Measurements from ENCODE around the gene LILRB4. TPM values are rescaled to one million over a fixed set of nuclear protein-coding genes. Genes with fewer than 3 reads are reported as not detected.

Gene LILRB4
- total and polyA plus RNA-seq, 9 of the 15 experiments (the other 6 are each of a cell fraction or from before 2014, with no cell fraction given), result not detected

GRCh38 chr19:54696117-54696548 lies 33.3 kb downstream of the LILRB4 start (continued):
- no peak for TF ChIP-seq ZNF830 (CRISPR knock-in tag; IDR thresholded peaks at IDR 0.05)
- peak; percentile 46; the same call in 1 of the 2 replicates for TF ChIP-seq NFRKB (IDR thresholded peaks at IDR 0.05; ENCODE audit: low read depth)
- no peak for TF ChIP-seq DIDO1 (tag; IDR thresholded peaks at IDR 0.05; ENCODE audit: low read depth)
- no peak for TF ChIP-seq KAT7 (CRISPR knock-in tag; IDR thresholded peaks at IDR 0.05; ENCODE audit: borderline replicate concordance)
- TF ChIP-seq ZC3H4 (CRISPR knock-in tag; IDR thresholded peaks at IDR 0.05; ENCODE audit: borderline replicate concordance), result no peak
- TF ChIP-seq SMAD3 (CRISPR knock-in tag; conservative IDR thresholded peaks at IDR 0.05), result 0 out of 2 replicates have a peak, but pooled peaks have one; percentile 48
- TF ChIP-seq ATF4 (CRISPR knock-in tag; IDR thresholded peaks at IDR 0.05), result no peak
- no peak for TF ChIP-seq CC2D1A (IDR thresholded peaks at IDR 0.05)
- no peak for TF ChIP-seq CHAMP1 (IDR thresholded peaks at IDR 0.05)
- peak; percentile 36 for TF ChIP-seq TBP (optimal IDR thresholded peaks at IDR 0.05; ENCODE audit: low read depth, low read length)
- no peak for TF ChIP-seq SAP30 (IDR thresholded peaks at IDR 0.05; ENCODE audit: borderline replicate concordance, insufficient read depth, low read depth, low read length, poor library complexity, severe bottlenecking)
- no peak for TF ChIP-seq JUN (IDR thresholded peaks at IDR 0.05; ENCODE audit: borderline replicate concordance, low read depth, low read length)
- TF ChIP-seq JUN (CRISPR knock-in tag; IDR thresholded peaks at IDR 0.05; ENCODE audit: borderline replicate concordance), result no peak
- no peak for TF ChIP-seq ELK1 (CRISPR knock-in tag; IDR thresholded peaks at IDR 0.05)
- TF ChIP-seq ASH1L (IDR thresholded peaks at IDR 0.05; ENCODE audit: borderline replicate concordance, low read depth, partially characterized antibody), result no peak
- peak in 1 of 2 experiments; percentile 64; a peak in 1 of 4 replicates for TF ChIP-seq TEAD1 (CRISPR knock-in tag; IDR thresholded peaks at IDR 0.05)
- TF ChIP-seq MLLT1 (IDR thresholded peaks at IDR 0.05), result no peak
- no peak for TF ChIP-seq ATF1 (CRISPR knock-in tag; IDR thresholded peaks at IDR 0.05)
- TF ChIP-seq ATF1 (tag; IDR thresholded peaks at IDR 0.05), result 0 out of 2 replicates have a peak, but pooled peaks have one; percentile 9
- no peak for TF ChIP-seq MXD1 (CRISPR knock-in tag; IDR thresholded peaks at IDR 0.05; ENCODE audit: borderline replicate concordance, poor library complexity, severe bottlenecking)
- TF ChIP-seq SRSF1 (IDR thresholded peaks at IDR 0.05; ENCODE audit: low read depth, low read length), result no peak
- TF ChIP-seq FIP1L1 (IDR thresholded peaks at IDR 0.05; ENCODE audit: low read depth, low read length, poor library complexity, severe bottlenecking), result no peak
- TF ChIP-seq KHSRP (IDR thresholded peaks at IDR 0.05), result no peak

Measured in K562 (cell line).